Cardiac muscle cell (in vitro differentiated cells and primary cell): ENCODE results near the gene NEU2. TPM values are rescaled to one million over a fixed set of nuclear protein-coding genes. Genes with fewer than 3 reads are reported as not detected.
A peak's percentile ranks its signal among the peaks of the same experiment; 100 is the strongest.

ENCODE experiments used
- DNase-seq, 2 donors: peaks; one replicate each; pipeline versions ENCODE4 v3.0.0 to v3.0.0-alpha.2; 2010 to 2017; ENCODE audit warnings: low read depth in 1 of 2, low spot score in 1 of 2
- H3K27ac ChIP-seq: fragments of 200-600 bp; sonication (generic); 2 replicates; pipeline ENCODE4 v1.5.1; 2016
- H3K27me3 ChIP-seq: fragments of 200-600 bp; sonication (generic); 2 replicates; pipeline ENCODE4 v1.6.0; 2016; ENCODE audit warnings: control low read depth
- H3K36me3 ChIP-seq: fragments of 200-600 bp; sonication (generic); 2 replicates; pipeline ENCODE4 v1.5.1; 2016; ENCODE audit warnings: control low read depth
- H3K4me1 ChIP-seq: fragments of 200-600 bp; sonication (generic); 2 replicates; pipeline ENCODE4 v1.8.1; 2017; ENCODE audit warnings: low read depth, mild to moderate bottlenecking, mixed run types
- H3K4me3 ChIP-seq: fragments of 200-600 bp; sonication (generic); 2 replicates; pipeline ENCODE4 v1.5.1; 2016; ENCODE audit warnings: mild to moderate bottlenecking
- H3K9me3 ChIP-seq: fragments of 200-600 bp; sonication (generic); 2 replicates; pipeline ENCODE4 v1.5.1; 2017; ENCODE audit warnings: low read depth, mild to moderate bottlenecking, control low read depth
- CTCF ChIP-seq: IDR thresholded peaks from 2 replicates; pipeline ENCODE4 v1.5.1; 2012; ENCODE audit warnings: low read depth, mild to moderate bottlenecking, low read length
- polyA plus RNA-seq: library from polyadenylated mRNA; unstranded; fragments of >200 nt; fragmentation: Nextera tagmentation; extraction: Ambion mirVana; gene quantifications from 2 replicates; pipeline ENCODE4 v1.2.1, GENCODE V29; 2016
- total RNA-seq: library from RNA; depleted of rRNA; stranded (reverse); fragments of >200 nt; gene quantifications from 2 replicates; pipeline ENCODE4 v1.2.3, GENCODE V29; 2016

NEU2 gene
- total and polyA plus RNA-seq, 2 experiments from 2014 or later, result not detected

GRCh38 chr2:233020454-233020853, 12.0 kb upstream of the NEU2 start:
- H3K36me3 ChIP-seq, result no peaks in the 10 kb centered on the region
- H3K27me3 ChIP-seq, result no peaks in the 10 kb centered on the region
- no peak overlapping the region for H3K4me3 ChIP-seq
- no peak for TF ChIP-seq CTCF
- no peaks in the 10 kb centered on the region for H3K9me3 ChIP-seq
- H3K4me1 ChIP-seq, result no peaks in the 10 kb centered on the region
- H3K27ac ChIP-seq, result no peak overlapping the region
- no peak for DNase-seq

GRCh38 chr2:233021771-233022170, 10.7 kb upstream of the NEU2 start:
- Histone ChIP-seq H3K27ac (no peak overlapping the region), H3K4me3 (no peak overlapping the region), H3K27me3 (no peaks in the 10 kb centered on the region), H3K9me3 (no peaks in the 10 kb centered on the region), H3K36me3 (no peaks in the 10 kb centered on the region), H3K4me1 (no peaks in the 10 kb centered on the region)
- DNase-seq, result peak in 1 of 2 donors; percentile 16
- TF ChIP-seq CTCF, result no peak

GRCh38 chr2:233022561-233022960, 9.9 kb upstream of the NEU2 start:
- no peak overlapping the region for H3K27ac ChIP-seq
- TF ChIP-seq CTCF, result no peak
- no peak overlapping the region for H3K4me3 ChIP-seq
- H3K36me3 ChIP-seq, result no peaks in the 10 kb centered on the region
- H3K27me3 ChIP-seq, result no peaks in the 10 kb centered on the region
- H3K4me1 ChIP-seq, result no peaks in the 10 kb centered on the region
- H3K9me3 ChIP-seq, result no peaks in the 10 kb centered on the region
- no peak for DNase-seq

GRCh38 chr2:233023007-233023760, 9.3 kb upstream of the NEU2 start:
- DNase-seq, result no peak
- no peak overlapping the region for H3K4me3 ChIP-seq
- no peaks in the 10 kb centered on the region for H3K36me3 ChIP-seq
- no peaks in the 10 kb centered on the region for H3K9me3 ChIP-seq
- H3K4me1 ChIP-seq, result no peaks in the 10 kb centered on the region
- TF ChIP-seq CTCF, result no peak
- H3K27ac ChIP-seq, result no peak overlapping the region
- H3K27me3 ChIP-seq, result no peaks in the 10 kb centered on the region

- no peak for TF ChIP-seq CTCF
- H3K4me3 ChIP-seq, result no peak overlapping the region
- DNase-seq, result no peak
- H3K27ac ChIP-seq, result no peak overlapping the region
- H3K9me3 ChIP-seq, result no peaks in the 10 kb centered on the region
- H3K27me3 ChIP-seq, result no peaks in the 10 kb centered on the region
- no peaks in the 10 kb centered on the region for H3K36me3 ChIP-seq
- H3K4me1 ChIP-seq, result no peaks in the 10 kb centered on the region
These were observed 8.6 kb upstream of the NEU2 start for GRCh38 chr2:233023761-233024410.
